CD14-positive monocyte (primary cell): Measurements from ENCODE around the gene LAMA4. TPM values are rescaled to one million over a fixed set of nuclear protein-coding genes. Genes with fewer than 3 reads are reported as not detected.

ENCODE experiments used
- DNase-seq, 3 donors: peaks; one replicate each; pipeline ENCODE4 v3.0.0-alpha.2; 2011 to 2022
- H2AFZ ChIP-seq: 2 replicates; pipeline ENCODE4 v1.6.0; 2012; ENCODE audit warnings: mild to moderate bottlenecking, low read depth, low read length, inconsistent platforms; ENCODE audit not compliant: insufficient read depth, poor library complexity, severe bottlenecking
- H3K27ac ChIP-seq, 2 donors: 1 replicate in 1 of 2; 2 replicates in 1 of 2; pipeline ENCODE4 v1.5.1; 2012 to 2013; ENCODE audit warnings: low read length in 2 of 2, control low read depth in 1 of 2, inconsistent platforms in 1 of 2, low read depth in 1 of 2, mild to moderate bottlenecking in 1 of 2
- H3K27me3 ChIP-seq, 2 donors: one replicate each; pipeline versions ENCODE4 v1.6.0 to v1.6.1; 2011 to 2013; ENCODE audit warnings: low read length in 2 of 2; ENCODE audit not compliant: control insufficient read depth in 2 of 2, insufficient read depth in 2 of 2
- H3K36me3 ChIP-seq, 2 donors: replicated peaks in 1 of 2; 1 replicate in 1 of 2; 2 replicates in 1 of 2; pipeline versions ENCODE4 v1.5.1 to v1.6.1; 2012 to 2013; ENCODE audit warnings: low read length in 2 of 2, control low read depth in 1 of 2, inconsistent platforms in 1 of 2, mild to moderate bottlenecking in 1 of 2; ENCODE audit not compliant: insufficient read depth in 2 of 2, control insufficient read depth in 1 of 2
- H3K4me1 ChIP-seq, 2 donors: 1 replicate in 1 of 2; 2 replicates in 1 of 2; pipeline versions ENCODE4 v1.5.1 to v1.6.1; 2012 to 2013; ENCODE audit warnings: low read length in 2 of 2, control low read depth in 1 of 2, inconsistent platforms in 1 of 2, mild to moderate bottlenecking in 1 of 2, moderate library complexity in 1 of 2; ENCODE audit not compliant: insufficient read depth in 2 of 2, control insufficient read depth in 1 of 2
- H3K4me2 ChIP-seq: replicated peaks from 2 replicates; pipeline ENCODE3; 2012; ENCODE audit warnings: low read length, moderate library complexity, mild to moderate bottlenecking; ENCODE audit not compliant: poor library complexity, severe bottlenecking; ENCODE audit errors: extremely low read depth
- H3K4me3 ChIP-seq, 3 experiments: fragments of 200-600 bp in 1 of 3; sonication (generic) in 1 of 3; replicated peaks in 1 of 3; 1 replicate in 2 of 3; 2 replicates in 1 of 3; pipeline ENCODE4 v1.5.1; 2011 to 2013; ENCODE audit warnings: low read length in 3 of 3, mild to moderate bottlenecking in 3 of 3, control low read depth in 2 of 3, low read depth in 2 of 3, inconsistent platforms in 1 of 3, moderate library complexity in 1 of 3
- H3K79me2 ChIP-seq: 2 replicates; pipeline ENCODE4 v1.6.0; 2012; ENCODE audit warnings: mild to moderate bottlenecking, control low read depth, inconsistent platforms, low read length, moderate library complexity; ENCODE audit not compliant: insufficient read depth
- H3K9ac ChIP-seq: 2 replicates; pipeline ENCODE4 v1.6.0; 2017; ENCODE audit warnings: low read length, mild to moderate bottlenecking; ENCODE audit not compliant: insufficient read depth, poor library complexity, severe bottlenecking
- H3K9me3 ChIP-seq, 2 donors: replicated peaks in 1 of 2; 1 replicate in 1 of 2; 2 replicates in 1 of 2; pipeline versions ENCODE4 v1.5.1 to v1.6.1; 2012 to 2013; ENCODE audit warnings: low read length in 2 of 2, control low read depth in 1 of 2; ENCODE audit not compliant: control insufficient read depth in 1 of 2, insufficient read depth in 1 of 2
- H4K20me1 ChIP-seq: 2 replicates; pipeline ENCODE4 v1.6.0; 2012; ENCODE audit warnings: mild to moderate bottlenecking, low read length, control low read depth, moderate library complexity; ENCODE audit not compliant: insufficient read depth
- H3K27ac Mint-ChIP-seq, 7 donors: one replicate each; pipeline ENCODE4 v1.8.0; 2020; ENCODE audit warnings: mild to moderate bottlenecking in 7 of 7, mixed read lengths in 7 of 7, moderate library complexity in 6 of 7, inconsistent platforms in 2 of 7
- H3K27me3 Mint-ChIP-seq, 3 donors: one replicate each; pipeline ENCODE4 v1.8.0; 2021 to 2022; ENCODE audit warnings: low read depth in 3 of 3, mild to moderate bottlenecking in 3 of 3, mixed read lengths in 3 of 3, moderate library complexity in 3 of 3, inconsistent platforms in 1 of 3
- H3K36me3 Mint-ChIP-seq, 2 donors: one replicate each; pipeline ENCODE4 v1.8.0; 2020; ENCODE audit warnings: mixed read lengths in 2 of 2, inconsistent platforms in 1 of 2, mild to moderate bottlenecking in 1 of 2
- H3K4me1 Mint-ChIP-seq: one replicate; pipeline ENCODE4 v1.8.0; 2020; ENCODE audit warnings: mild to moderate bottlenecking, mixed read lengths
- H3K4me3 Mint-ChIP-seq, 2 donors: one replicate each; pipeline ENCODE4 v1.8.0; 2020; ENCODE audit warnings: mild to moderate bottlenecking in 2 of 2, mixed read lengths in 2 of 2, moderate library complexity in 1 of 2
- H3K9me3 Mint-ChIP-seq, 7 donors: one replicate each; pipeline ENCODE4 v1.8.0; 2020 to 2022; ENCODE audit warnings: mixed read lengths in 7 of 7, mild to moderate bottlenecking in 6 of 7, moderate library complexity in 6 of 7, inconsistent platforms in 2 of 7
- CTCF ChIP-seq: fragments of 200-600 bp; IDR thresholded peaks from one replicate; pipeline ENCODE4 v1.8.0; 2022; ENCODE audit warnings: antibody characterized with exemption, mild to moderate bottlenecking
- WGBS: methylation state at CpG from one replicate; pipeline ENCODE4 v1.1.5; 2013; ENCODE audit warnings: missing lambda C conversion rate; ENCODE audit not compliant: insufficient coverage; 5-methylcytosine and 5-hydroxymethylcytosine counted together
- intact Hi-C, 2 donors: fragments of 100-400 bp; cut with micrococcal nuclease; formaldehyde crosslinking; loops; one replicate each; pipeline versions ENCODE4 v1.15.0 to v1.15.1; 2023
- polyA plus RNA-seq, 3 donors: library from polyadenylated mRNA; depleted of rRNA in 1 of 3; unstranded in 2 of 3; stranded (reverse) in 1 of 3; fragments of 300-500 nt in 2 of 3; fragments of >200 nt in 1 of 3; fragmentation: Illumina TruSeq in 2 of 3; gene quantifications; 1 replicate in 2 of 3; 2 replicates in 1 of 3; pipeline ENCODE4 v1.2.3, GENCODE V29; 2012 to 2021

LAMA4 gene
- polyA plus RNA-seq, 3 donors, result not detected

- no peak for TF ChIP-seq CTCF
- H3K36me3 ChIP-seq, result no peaks in the 10 kb centered on the region
- no peaks in the 10 kb centered on the region for H3K36me3 Mint-ChIP-seq
- peaks cover 0 to 7% (median 6%) of the 10 kb centered on the region in 3 donors for H3K27me3 Mint-ChIP-seq
- no peak for DNase-seq
- no peak overlapping the region for H3K4me3 ChIP-seq
- no peak overlapping the region for H2AFZ ChIP-seq
- H3K27ac Mint-ChIP-seq, result peak overlapping the region in 1 of 7 donors; percentile 12
- H3K9me3 Mint-ChIP-seq, result peaks cover 0 to 7% (median 3%) of the 10 kb centered on the region in 7 donors
- no peaks in the 10 kb centered on the region for H3K27me3 ChIP-seq
- no peaks in the 10 kb centered on the region for H3K4me1 ChIP-seq
- WGBS, result 100% methylated on average over 1 of the region's 4 CpGs
- no peak overlapping the region for H3K27ac ChIP-seq
- H3K79me2 ChIP-seq, result no peaks in the 10 kb centered on the region
- H4K20me1 ChIP-seq, result no peaks in the 10 kb centered on the region
- no peak overlapping the region for H3K9ac ChIP-seq
- H3K4me1 Mint-ChIP-seq, result no peaks in the 10 kb centered on the region
- intact Hi-C loops, result no loop called here
- no peaks in the 10 kb centered on the region for H3K9me3 ChIP-seq
- H3K4me2 ChIP-seq, result no peak overlapping the region
- H3K4me3 Mint-ChIP-seq, result no peak overlapping the region
These were observed 47.2 kb downstream of the LAMA4 start for GRCh38 chr6:112207131-112207530.

GRCh38 chr6:112206110-112206458 is 48.3 kb downstream of the LAMA4 start:
- H3K4me3 ChIP-seq, result no peak overlapping the region
- H3K4me3 Mint-ChIP-seq, result no peak overlapping the region
- H4K20me1 ChIP-seq, result no peaks in the 10 kb centered on the region
- no peak overlapping the region for H3K27ac Mint-ChIP-seq
- H3K36me3 ChIP-seq, result no peaks in the 10 kb centered on the region
- H3K9me3 Mint-ChIP-seq, result peaks cover 0 to 7% (median 3%) of the 10 kb centered on the region in 7 donors
- H3K4me1 Mint-ChIP-seq, result no peaks in the 10 kb centered on the region
- H3K27ac ChIP-seq, result no peak overlapping the region
- H3K36me3 Mint-ChIP-seq, result no peaks in the 10 kb centered on the region
- H3K79me2 ChIP-seq, result no peaks in the 10 kb centered on the region
- no peak overlapping the region for H3K9ac ChIP-seq
- H3K4me2 ChIP-seq, result no peak overlapping the region
- H3K27me3 Mint-ChIP-seq, result peaks cover 0 to 6% (median 6%) of the 10 kb centered on the region in 3 donors
- H3K27me3 ChIP-seq, result no peaks in the 10 kb centered on the region
- no peaks in the 10 kb centered on the region for H3K9me3 ChIP-seq
- DNase-seq, result no peak
- intact Hi-C loops, result no loop called here
- no peaks in the 10 kb centered on the region for H3K4me1 ChIP-seq
- H2AFZ ChIP-seq, result no peak overlapping the region
- TF ChIP-seq CTCF, result no peak
